Adrenal gland (tissue), 12 donors: ENCODE data around the gene EBLN2. TPM values are rescaled to one million over a fixed set of nuclear protein-coding genes. Genes with fewer than 3 reads are reported as not detected.

ENCODE experiments used
- DNase-seq, 7 donors: peaks; one replicate each; pipeline ENCODE4 v3.0.0-alpha.2; 2019 to 2020
- H3K27ac ChIP-seq, 5 donors: fragments of 200-600 bp; sonication (generic) in 4 of 5; 1 replicate in 3 of 5; 2 replicates in 2 of 5; pipeline versions ENCODE4 v1.5.1 to v1.8.0; 2016 to 2020; ENCODE audit warnings: mild to moderate bottlenecking in 1 of 5
- H3K27me3 ChIP-seq: fragments of 200-600 bp; 2 replicates; pipeline ENCODE4 v1.8.0; 2021
- H3K36me3 ChIP-seq, 2 donors: fragments of 200-600 bp; replicated peaks in 1 of 2; 1 replicate in 1 of 2; 2 replicates in 1 of 2; pipeline versions ENCODE4 v1.5.1 to v1.8.0; 2018 to 2022
- H3K4me1 ChIP-seq, 2 donors: fragments of 200-600 bp; replicated peaks in 1 of 2; 1 replicate in 1 of 2; 2 replicates in 1 of 2; pipeline versions ENCODE4 v1.5.1 to v1.8.0; 2018 to 2021
- H3K4me3 ChIP-seq, 4 donors: fragments of 200-600 bp; sonication (generic) in 3 of 4; one replicate each; pipeline ENCODE4 v1.5.1; 2016 to 2018
- H3K9me3 ChIP-seq, 3 donors: fragments of 200-600 bp; sonication (generic) in 1 of 3; replicated peaks in 1 of 3; 1 replicate in 2 of 3; 2 replicates in 1 of 3; pipeline versions ENCODE4 v1.5.1 to v1.8.0; 2016 to 2021
- POLR2A ChIP-seq, 2 donors: fragments of 450-650 bp; IDR thresholded peaks; one replicate each; pipeline ENCODE4 v1.6.1; 2017; ENCODE audit warnings: antibody characterized with exemption in 2 of 2, mild to moderate bottlenecking in 2 of 2, moderate library complexity in 1 of 2
- WGBS, 4 donors: extraction: QIAGEN DNeasy Blood & Tissue Kit in 2 of 4; methylation state at CpG; one replicate each; pipeline versions ENCODE4 v1.1.5 to v1.1.7; 2013 to 2017; 5-methylcytosine and 5-hydroxymethylcytosine counted together
- intact Hi-C, 2 donors: fragments of 100-400 bp; cut with DNase I; formaldehyde crosslinking; loops; one replicate each; pipeline versions ENCODE4 v1.14.1 to v1.15.0; 2022 to 2023
- polyA plus RNA-seq, 3 donors: library from polyadenylated mRNA; stranded (reverse); fragments of 200-250 nt in 2 of 3; fragments of 350-450 nt in 1 of 3; fragmentation: Illumina TruSeq in 1 of 3; extraction: RNeasy Lipid Tissue Mini Kit (QIAGEN cat#74804) in 1 of 3; gene quantifications; one replicate each; pipeline ENCODE4 v1.2.3, GENCODE V29; 2013 to 2014
- total RNA-seq, 9 donors: library from RNA; depleted of rRNA in 4 of 9; stranded (reverse); fragments of >200 nt in 4 of 9; fragments of 120-200 nt in 1 of 9; fragmentation: NEBNext Ultra II Directional in 1 of 9; extraction: Animal tissue kit (Norgen Biotek cat#: 25700) in 1 of 9; gene quantifications; one replicate each; pipeline versions ENCODE4 v1.1.0 to v1.2.4, GENCODE V29; 2013 to 2023
- TF ChIP-seq, protein P1 (sequence below), 6 experiments: fragments of 450-650 bp in 4 of 6; fragments of 200-600 bp in 2 of 6; sonication (generic) in 1 of 6; IDR thresholded peaks; 1 replicate in 5 of 6; 2 replicates in 1 of 6; pipeline versions ENCODE4 v1.5.1 to v1.8.0; 2016 to 2021; ENCODE audit warnings: antibody characterized with exemption in 6 of 6, mild to moderate bottlenecking in 2 of 6, moderate library complexity in 1 of 6
- donor health status: healthy with polysubstance abuse.
- donor health status: Bipolar disorder and iron deficiency.
- donor health status: DM: yes; HTN: yes; CAD: no.
- donor health status: DM: no; HTN: no; CAD: no.
- donor health status: DM: no; HTN: no; CAD: no.
- donor health status: DM: yes; HTN: yes; CAD: no.

Gene EBLN2
- total and polyA plus RNA-seq, 12 donors: 0.27 to 8.9 (median 2.0) TPM

GRCh38 chr3:73094951-73095350 is 33.5 kb downstream of the EBLN2 start:
- no peak overlapping the region for H3K4me3 ChIP-seq
- intact Hi-C loops: no loop called here

DNA sequence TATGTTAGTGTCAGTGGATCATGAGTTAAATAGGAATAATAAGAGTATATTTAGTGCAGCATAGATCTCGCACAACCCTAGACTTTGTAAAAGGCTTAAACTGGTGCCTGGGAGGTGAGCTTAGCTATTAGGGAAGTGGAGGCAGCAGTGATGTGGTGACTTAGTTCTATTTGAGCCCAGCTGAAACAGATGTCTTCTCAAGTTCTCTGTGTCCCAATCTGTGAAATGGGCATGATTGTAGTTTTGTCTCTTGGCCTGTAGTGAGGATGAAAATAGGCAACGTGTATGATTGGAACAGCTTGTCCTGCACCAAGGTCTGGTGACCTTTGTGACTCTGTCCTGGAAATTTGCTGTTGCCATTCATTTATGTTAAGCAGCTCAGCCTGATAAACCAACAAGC is 34.7 kb downstream of the EBLN2 start:
- Histone ChIP-seq H3K36me3 (no peaks in the 10 kb centered on the region), H3K27ac (no peak overlapping the region), H3K4me3 (no peak overlapping the region), H3K4me1 (no peaks in the 10 kb centered on the region), H3K9me3 (no peaks in the 10 kb centered on the region), H3K27me3 (no peaks in the 10 kb centered on the region)
- 75 to 83% (median 77%) methylated on average over 2 of the region's 2 CpGs for WGBS, 4 donors
- no peak for DNase-seq
- intact Hi-C loops: no loop called here
- TF ChIP-seq, protein P1, sequence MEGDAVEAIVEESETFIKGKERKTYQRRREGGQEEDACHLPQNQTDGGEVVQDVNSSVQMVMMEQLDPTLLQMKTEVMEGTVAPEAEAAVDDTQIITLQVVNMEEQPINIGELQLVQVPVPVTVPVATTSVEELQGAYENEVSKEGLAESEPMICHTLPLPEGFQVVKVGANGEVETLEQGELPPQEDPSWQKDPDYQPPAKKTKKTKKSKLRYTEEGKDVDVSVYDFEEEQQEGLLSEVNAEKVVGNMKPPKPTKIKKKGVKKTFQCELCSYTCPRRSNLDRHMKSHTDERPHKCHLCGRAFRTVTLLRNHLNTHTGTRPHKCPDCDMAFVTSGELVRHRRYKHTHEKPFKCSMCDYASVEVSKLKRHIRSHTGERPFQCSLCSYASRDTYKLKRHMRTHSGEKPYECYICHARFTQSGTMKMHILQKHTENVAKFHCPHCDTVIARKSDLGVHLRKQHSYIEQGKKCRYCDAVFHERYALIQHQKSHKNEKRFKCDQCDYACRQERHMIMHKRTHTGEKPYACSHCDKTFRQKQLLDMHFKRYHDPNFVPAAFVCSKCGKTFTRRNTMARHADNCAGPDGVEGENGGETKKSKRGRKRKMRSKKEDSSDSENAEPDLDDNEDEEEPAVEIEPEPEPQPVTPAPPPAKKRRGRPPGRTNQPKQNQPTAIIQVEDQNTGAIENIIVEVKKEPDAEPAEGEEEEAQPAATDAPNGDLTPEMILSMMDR (IDR thresholded peaks at IDR 0.05): no peak
- TF ChIP-seq POLR2A (IDR thresholded peaks at IDR 0.05): no peak

More at GRCh38 chr3:73094951-73095350, 33.5 kb downstream of the EBLN2 start:
- Histone ChIP-seq H3K36me3 (no peaks in the 10 kb centered on the region), H3K27me3 (no peaks in the 10 kb centered on the region), H3K4me1 (no peaks in the 10 kb centered on the region), H3K27ac (no peak overlapping the region), H3K9me3 (no peaks in the 10 kb centered on the region)
- no peak for TF ChIP-seq POLR2A (IDR thresholded peaks at IDR 0.05)
- TF ChIP-seq, protein P1 (IDR thresholded peaks at IDR 0.05): no peak
- DNase-seq: no peak
- 76 to 90% (median 80%) methylated on average over 5 to 12 of the region's 12 CpGs for WGBS, 4 donors

- WGBS, 4 donors: 93 to 100% (median 98%) methylated on average over 1 to 2 of the region's 2 CpGs
These were observed 36.6 kb downstream of the EBLN2 start for GRCh38 chr3:73098026-73098425.

GRCh38 chr3:73098873-73099272 is 37.4 kb downstream of the EBLN2 start:
- no peak for DNase-seq
- intact Hi-C loops: loop anchor here in 1 of 2 donors (2.0 kb wide), 1 partner anchor 332 kb away; no protein-coding TSS in a partner anchor
- no peaks in the 10 kb centered on the region for H3K36me3 ChIP-seq
- H3K9me3 ChIP-seq: no peaks in the 10 kb centered on the region
- H3K27ac ChIP-seq: no peak overlapping the region
- H3K4me3 ChIP-seq: no peak overlapping the region
- no peaks in the 10 kb centered on the region for H3K4me1 ChIP-seq
- no peak for TF ChIP-seq POLR2A (IDR thresholded peaks at IDR 0.05)
- TF ChIP-seq, protein P1 (IDR thresholded peaks at IDR 0.05): no peak
- WGBS, 4 donors: 85 to 96% (median 92%) methylated on average over 1 of the region's 1 CpG
- no peaks in the 10 kb centered on the region for H3K27me3 ChIP-seq

More at GRCh38 chr3:73098026-73098425, 36.6 kb downstream of the EBLN2 start:
- H3K4me1 ChIP-seq: no peaks in the 10 kb centered on the region
- no peak overlapping the region for H3K4me3 ChIP-seq
- H3K36me3 ChIP-seq: no peaks in the 10 kb centered on the region
- TF ChIP-seq POLR2A (IDR thresholded peaks at IDR 0.05): no peak
- TF ChIP-seq, protein P1 (IDR thresholded peaks at IDR 0.05): no peak
- no peaks in the 10 kb centered on the region for H3K27me3 ChIP-seq
- no peaks in the 10 kb centered on the region for H3K9me3 ChIP-seq
- intact Hi-C loops: loop anchor here in 1 of 2 donors (2.0 kb wide), 1 partner anchor 333 kb away; no protein-coding TSS in a partner anchor
- no peak for DNase-seq
- H3K27ac ChIP-seq: no peak overlapping the region
